ENCODE data around the gene DPP6.

- TF ChIP-seq CTCF (IDR thresholded peaks at IDR 0.05; ENCODE audit: low read depth, low read length) (no peak), POLR2A (IDR thresholded peaks at IDR 0.05; ENCODE audit: extremely low read depth, insufficient read length) (no peak)
Measured at GRCh38 chr7:154827007-154827406, 774.8 kb downstream of the DPP6 start.
